Measurements from ENCODE around the gene TNIK.
A peak's percentile ranks its signal among the peaks of the same experiment; 100 is the strongest.

TNIK gene

DNA sequence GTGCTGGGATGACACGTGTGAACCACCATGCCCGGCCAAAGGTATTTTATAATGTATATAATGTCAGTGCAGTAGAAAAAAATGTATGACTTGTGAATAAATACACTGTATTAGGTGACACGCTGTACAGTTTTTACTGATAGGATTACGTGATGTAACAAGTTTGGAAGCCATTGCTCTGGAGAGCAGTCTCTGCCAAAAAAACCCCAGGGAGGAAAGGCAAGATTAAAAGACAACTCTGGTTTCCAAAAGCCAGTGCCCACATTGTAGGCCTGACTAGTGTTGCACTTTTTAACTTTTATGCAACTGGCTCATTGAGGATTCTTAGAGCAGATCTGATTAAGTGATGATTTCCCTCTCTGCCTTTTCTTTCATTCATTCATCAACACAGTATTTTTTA, 371.7 kb downstream of the TNIK start:
- DNase-seq (ENCODE audit: low read depth), result no peak

DNA sequence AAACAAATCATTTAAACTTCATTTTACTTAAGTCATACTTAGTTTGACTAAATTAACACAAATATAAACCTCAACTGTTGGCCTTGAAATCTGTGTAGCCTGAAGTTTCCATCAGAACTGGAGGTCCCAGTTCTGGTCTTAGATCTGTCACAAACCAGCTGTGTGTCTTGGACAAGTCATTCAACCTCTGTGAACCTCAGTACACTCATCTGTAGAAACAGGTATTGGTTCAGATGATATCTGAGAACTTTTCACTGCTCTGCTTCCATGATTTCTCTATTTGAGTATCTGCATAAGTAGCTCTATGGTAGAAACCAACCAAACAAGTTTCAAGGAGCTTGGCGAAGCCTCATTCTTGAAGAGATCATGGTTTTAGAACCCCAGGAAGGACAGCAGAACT, 373.3 kb downstream of the TNIK start:
- DNase-seq (ENCODE audit: low read depth), result no peak

DNA sequence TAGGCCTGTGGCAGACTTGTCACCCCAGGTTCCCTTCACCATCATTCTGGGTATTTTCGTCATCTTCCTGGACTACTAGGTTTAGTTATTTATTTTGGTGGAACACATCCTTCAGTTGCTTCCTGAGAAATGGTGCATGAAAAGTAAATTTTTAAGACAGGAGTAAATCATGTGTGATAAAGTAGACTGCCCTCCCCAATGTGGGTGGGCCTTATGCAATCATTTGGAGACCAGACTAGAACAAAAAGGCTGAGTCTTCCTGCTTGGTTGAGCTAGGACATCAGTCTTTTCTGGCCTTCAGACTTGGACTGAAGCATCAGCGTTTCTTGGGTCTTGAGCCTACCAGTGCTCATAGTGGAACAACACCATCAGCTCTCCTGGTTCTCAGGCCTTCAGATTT, 382.9 kb downstream of the TNIK start:
- no peak for DNase-seq (ENCODE audit: low read depth)

DNA sequence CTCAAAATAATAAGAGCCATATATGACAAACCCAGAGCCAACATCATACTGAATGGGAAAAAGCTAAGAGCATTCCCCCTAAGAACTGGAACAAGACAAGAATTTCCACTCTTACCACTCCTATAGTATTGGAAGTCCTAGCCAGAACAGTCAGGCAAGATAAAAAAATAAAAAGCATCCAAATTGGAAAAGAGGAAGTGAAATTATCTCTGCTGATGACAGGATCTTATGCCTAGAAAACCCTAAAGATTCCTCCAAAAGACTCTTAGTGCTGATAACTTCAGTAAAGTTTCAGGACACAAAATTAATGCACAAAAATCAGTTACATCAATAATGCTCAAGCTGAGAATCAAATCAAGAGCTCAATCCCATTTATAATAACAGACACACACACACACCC, 387.8 kb downstream of the TNIK start:
- no peak for DNase-seq (ENCODE audit: low read depth)

DNA sequence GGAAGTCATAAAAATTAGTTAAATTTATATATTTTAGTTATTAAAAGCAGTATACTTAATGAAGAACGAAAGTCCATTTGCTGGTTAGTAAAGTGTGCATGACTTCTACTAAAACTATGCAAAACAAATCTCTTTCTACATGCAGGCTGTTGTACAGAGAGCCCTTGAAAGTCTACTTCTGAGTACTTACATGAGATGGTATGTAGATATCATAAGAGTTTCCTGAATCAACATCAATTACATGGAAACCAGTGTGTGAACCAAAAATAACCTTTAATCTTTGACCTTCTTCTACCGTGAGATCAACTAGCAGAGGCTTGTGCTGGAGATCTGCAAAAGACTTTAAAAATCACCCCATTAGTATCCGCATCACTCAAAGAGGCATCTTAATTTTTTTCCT, 391.5 kb downstream of the TNIK start:
- DNase-seq (ENCODE audit: low read depth), result no peak

DNA sequence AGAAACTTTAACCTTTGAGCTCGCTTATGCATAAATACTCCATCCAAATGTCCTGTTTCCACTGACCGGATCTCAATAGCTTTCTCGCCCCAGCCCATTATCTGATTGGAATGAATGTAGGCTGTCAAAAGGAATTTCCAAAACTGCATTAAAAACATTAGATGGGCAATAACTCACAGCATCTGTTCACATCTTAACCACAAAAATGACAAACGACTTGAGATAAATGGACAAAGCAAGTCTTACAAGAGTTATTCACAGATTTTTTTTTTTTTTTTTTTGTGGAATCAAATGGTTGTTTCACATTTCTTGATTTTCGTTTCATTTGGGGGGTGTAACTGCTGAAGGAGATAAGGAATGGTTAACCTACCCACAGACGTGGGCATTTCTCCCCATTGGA, 394.0 kb downstream of the TNIK start:
- DNase-seq (ENCODE audit: low read depth), result no peak

DNA sequence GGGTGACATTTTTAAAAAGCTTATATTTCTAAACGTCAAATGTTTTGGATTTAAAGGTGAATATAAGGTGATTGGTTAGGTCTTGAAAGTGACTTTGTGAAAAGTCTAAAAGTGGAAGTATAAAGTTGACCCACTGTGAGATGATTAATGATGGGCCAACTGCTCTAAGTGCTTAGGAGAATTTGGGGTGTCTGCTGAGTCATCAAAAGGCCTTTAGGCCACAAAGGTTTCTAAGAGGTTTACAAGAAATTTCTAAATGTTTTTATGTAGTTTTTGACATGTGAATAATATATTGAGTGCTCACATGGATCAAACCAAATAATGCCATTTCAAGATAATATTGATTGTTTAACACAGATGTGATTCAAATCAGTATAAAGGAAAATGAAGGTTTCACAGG, 394.5 kb downstream of the TNIK start:
- DNase-seq (ENCODE audit: low read depth), result no peak

DNA sequence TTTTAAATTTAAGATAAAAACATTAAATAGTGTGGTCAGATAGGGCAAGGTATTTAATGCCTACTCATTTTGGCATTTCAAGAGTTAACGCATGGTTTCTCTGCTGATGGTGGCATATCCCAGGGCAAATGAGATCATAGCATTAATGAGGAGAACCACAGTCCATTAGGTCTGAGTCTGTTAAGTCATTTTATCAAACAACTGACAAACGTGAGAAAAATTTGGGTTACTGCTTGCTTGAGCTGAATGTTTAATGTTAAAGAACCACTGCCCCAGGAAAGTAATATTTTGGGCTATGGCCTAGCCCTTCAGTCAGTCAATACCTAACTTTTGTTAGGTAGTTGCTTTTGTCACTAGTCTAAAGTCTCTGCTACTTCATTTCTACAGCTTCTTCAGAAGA, 395.7 kb downstream of the TNIK start:
- no peak for DNase-seq (ENCODE audit: low read depth)

DNA sequence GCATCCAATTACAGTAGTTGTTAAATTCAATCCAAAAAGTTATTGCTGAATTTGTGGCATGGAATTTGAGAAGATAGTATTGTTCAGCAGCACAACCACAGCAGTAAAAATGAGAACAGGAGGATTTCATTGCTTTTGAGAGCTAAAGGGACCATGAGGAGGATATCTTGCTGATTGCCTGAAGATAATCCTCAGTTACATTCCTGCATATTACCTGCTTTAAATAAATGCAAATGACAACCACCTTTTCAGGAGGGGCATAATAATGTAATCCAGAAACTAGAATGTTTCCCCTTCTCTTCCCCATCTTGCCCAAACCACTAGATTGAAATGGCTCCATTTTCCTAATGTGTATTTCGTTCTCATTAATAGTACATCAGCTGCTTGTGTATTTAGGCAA, 398.5 kb downstream of the TNIK start:
- DNase-seq (ENCODE audit: low read depth), result no peak

DNA sequence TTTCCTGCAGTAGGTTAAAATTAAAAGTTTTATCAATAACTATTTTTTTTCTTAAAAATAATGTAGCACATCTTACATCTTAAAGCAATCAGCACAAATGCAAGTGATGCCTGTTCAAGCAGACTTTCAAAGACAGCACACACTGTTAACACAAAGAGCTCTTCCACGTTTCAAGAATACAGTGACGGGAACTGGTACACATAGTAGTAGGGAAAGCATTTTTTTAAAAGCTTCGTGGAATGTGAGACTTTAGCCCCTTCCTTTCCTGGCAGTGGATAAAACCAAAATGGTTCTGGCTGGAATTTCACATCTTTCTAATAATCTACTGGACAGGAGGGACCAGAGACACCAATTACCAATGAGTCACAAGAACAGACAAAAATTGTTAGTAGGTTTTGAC, 400.2 kb downstream of the TNIK start:
- DNase-seq (ENCODE audit: low read depth), result no peak

DNA sequence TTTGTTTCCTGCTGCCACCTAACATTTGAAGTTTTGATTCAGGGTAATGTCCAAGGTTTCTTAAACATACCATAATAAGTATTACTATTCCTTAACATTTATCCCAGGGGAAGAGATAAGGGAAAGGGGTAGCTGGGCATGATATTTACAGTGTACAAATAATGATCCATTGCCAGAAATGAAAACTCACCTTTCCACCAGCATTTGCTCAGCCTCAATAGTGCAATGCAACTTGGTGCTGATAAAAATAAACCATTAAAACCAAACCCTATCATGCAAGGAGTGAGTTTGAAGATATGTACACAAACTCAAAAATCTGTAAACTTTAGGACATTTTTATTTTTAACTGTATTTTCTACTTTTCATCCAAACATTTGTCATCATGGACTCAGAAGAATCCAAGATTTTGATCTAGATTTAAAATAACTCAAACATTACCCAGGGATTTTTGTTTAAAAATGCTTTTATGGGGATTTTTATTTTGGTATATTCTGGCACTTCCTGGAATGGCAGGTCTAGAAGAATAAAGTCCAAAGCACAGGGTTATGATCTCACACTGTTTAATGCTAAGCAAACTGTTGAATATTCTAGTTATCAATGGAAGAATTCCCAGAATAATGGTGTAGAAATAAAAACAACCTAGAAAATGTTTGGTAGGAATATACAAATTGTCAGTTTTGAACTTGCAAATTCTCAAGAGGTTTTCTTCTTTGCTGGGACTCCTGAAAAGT, 401.2 kb downstream of the TNIK start:
- DNase-seq (ENCODE audit: low read depth), result no peak

DNA sequence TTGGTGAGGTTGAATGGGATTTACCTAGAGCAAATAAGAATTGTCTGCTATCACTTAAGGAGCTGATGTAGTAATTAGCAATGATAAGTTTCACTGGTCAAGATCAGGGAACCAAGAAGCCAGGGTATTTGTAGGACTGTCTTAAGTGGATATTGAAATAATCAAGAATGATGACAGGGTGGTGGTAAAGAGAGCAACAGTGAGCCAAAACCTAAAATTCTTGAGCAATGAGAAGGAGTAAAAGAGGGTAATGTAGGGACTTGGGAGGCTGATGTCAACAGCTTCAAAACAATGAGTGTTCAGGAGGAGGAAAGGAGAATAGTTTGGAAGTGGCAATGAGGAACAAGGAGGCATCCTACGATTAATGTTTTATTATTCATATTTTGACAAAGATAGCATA, 402.1 kb downstream of the TNIK start:
- no peak for DNase-seq (ENCODE audit: low read depth)

DNA sequence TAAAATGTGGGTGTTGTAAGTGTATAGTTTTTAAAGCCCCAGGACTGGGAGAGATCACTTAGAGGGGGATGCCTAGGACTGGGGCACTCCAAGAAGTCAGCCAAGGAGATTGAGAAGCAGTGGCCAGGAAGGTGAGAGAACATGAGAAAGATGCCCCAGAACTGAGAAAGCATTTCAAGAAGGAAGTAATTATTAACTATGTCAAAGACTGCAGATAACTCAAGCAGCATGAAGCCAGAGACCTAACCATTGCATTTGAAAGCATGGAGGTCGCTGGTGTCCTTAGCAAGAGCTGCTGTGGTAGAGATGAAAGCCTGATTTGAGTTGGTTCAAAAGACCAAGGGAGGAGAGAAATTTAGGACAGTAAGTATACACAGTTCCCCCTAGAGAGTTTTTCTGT, 403.1 kb downstream of the TNIK start:
- no peak for DNase-seq (ENCODE audit: low read depth)

DNA sequence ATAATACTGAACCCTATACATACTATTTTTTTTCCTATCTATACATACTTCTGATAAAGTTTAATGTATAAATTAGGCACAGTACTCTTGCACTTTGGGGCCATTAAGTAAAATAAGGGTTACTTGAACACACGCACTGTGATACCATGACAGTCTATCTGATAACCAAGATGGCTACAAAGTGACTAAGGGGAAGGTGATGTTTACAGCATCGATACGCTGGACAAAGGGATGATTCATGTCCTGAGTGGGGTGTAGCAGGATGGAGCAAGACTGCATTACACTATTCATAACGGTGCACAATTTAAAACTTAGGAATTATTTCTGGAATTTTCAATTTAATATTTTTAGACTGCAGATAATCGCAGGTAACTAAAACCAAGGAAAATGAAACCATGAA, 403.7 kb downstream of the TNIK start:
- DNase-seq (ENCODE audit: low read depth), result no peak

DNA sequence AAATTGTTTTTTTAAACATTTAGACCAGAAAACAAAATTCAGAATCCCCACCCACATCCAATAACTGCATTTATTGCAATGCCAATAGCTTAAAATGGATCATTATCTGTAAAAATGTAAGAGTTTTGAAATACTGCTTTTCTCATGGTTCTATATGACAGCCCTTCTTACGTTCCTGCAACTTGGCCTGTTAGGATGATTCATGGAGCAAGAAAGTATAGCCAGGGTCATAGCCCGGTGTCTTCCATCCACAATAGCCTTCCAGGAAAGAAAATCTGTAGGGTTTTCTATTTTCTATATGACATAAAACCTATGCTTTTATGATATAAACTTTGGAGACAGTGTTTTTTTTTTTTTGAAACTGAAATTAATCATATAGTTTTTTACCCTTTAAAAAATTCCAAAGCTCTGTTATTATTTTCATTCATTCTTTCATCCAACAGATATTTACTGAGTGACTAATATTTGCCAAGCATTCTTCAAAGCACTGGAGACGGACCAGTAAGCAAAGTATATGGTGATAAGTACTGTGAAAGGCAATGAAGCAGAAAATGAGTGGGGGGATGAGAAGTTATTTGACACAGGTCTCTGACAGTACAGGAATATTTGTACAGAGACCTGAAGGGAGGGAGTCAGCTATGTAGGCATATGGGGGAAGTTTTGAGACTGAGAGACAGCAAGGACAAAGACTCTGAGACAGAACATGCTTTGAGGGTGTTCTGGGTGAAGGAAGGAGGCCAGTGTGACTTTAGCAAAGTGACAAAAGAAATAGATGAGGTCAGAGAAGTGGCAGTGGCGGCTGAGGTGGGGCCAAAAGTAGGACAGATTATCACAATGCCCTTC, 404.6 kb downstream of the TNIK start:
- no peak for DNase-seq (ENCODE audit: low read depth)

DNA sequence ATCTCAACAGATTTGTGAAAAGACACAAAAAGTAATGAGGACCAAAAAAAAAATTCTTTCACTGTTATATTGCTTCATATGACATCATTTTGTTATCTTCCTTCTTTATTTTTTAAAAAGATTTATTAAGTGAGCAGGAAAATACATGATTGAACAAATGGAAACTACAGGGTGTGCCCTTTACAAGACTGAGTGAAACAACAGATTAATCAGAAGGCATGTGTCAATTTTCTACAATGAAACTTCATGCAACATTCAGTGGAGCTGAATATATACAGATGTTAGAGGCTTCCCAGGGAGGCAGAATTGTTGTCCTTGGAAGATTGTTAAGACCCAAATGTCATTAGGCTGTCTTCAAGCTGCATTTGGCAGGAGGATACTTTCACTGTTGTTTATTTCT, 405.3 kb downstream of the TNIK start:
- no peak for DNase-seq (ENCODE audit: low read depth)

DNA sequence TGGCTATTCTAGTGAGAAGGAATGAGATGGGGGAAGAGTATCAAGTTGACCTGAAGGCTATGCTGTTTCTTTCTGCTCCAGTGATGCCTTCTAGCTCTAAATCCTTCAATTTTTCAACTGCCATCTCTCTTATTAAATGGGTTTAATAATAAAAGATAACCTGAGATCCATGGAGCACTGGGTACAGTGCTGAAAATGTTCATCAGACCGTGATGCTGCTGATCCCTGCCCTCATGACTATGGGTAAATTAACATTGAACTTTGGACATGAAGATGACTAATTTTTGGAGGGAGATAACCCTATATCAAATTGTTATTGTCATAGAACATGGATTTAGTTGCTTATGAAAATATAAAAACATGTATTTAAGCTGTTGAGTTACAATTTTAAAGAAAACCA, 406.0 kb downstream of the TNIK start:
- DNase-seq (ENCODE audit: low read depth), result no peak

DNA sequence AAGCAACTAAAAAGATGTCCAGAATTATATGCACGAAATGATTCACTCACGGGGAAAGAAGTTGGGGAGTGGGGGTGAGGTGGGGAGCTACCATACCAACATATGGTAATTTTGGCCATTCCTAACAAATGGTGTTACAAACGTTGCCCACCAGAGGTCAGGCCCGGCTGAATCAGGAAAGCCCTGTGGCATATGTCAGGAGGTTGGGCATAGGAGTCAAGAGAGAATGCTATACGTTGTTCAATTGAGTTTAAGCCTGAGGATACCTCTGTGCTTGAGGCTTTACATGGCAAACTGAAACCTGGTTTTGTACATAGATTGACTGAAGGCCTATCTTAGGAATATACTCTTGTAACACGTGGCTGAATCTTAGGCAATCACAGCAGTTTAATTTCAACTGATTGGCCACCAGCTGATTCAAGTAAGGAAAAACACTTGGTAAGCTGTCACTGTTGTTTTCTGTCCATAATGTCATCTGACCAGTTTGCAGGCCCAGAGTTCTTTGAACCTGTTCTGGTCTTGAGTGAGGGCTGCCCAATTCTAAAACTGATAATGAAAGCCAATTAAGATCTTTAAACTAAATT, 410.3 kb downstream of the TNIK start:
- DNase-seq (ENCODE audit: low read depth), result peak; percentile 13

DNA sequence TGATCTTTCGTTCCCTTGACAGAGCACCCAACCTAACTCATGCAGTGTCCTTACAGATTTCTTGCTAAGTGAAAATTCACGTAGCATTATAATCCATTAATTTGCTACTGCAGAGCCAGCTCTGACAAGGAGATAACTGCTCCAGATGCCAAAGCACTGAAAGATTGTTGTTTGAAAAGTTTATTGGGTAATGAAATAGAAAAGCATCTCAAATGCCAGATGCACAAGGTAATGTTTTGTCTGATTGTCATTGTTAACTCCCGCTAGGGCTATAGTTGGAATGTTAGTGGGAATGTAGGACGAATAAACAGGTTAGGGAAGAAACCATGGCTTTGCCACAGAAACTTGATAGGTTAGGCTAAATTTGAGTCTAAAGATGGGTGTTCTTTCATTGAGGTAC, 413.4 kb downstream of the TNIK start:
- no peak for DNase-seq (ENCODE audit: low read depth)

DNA sequence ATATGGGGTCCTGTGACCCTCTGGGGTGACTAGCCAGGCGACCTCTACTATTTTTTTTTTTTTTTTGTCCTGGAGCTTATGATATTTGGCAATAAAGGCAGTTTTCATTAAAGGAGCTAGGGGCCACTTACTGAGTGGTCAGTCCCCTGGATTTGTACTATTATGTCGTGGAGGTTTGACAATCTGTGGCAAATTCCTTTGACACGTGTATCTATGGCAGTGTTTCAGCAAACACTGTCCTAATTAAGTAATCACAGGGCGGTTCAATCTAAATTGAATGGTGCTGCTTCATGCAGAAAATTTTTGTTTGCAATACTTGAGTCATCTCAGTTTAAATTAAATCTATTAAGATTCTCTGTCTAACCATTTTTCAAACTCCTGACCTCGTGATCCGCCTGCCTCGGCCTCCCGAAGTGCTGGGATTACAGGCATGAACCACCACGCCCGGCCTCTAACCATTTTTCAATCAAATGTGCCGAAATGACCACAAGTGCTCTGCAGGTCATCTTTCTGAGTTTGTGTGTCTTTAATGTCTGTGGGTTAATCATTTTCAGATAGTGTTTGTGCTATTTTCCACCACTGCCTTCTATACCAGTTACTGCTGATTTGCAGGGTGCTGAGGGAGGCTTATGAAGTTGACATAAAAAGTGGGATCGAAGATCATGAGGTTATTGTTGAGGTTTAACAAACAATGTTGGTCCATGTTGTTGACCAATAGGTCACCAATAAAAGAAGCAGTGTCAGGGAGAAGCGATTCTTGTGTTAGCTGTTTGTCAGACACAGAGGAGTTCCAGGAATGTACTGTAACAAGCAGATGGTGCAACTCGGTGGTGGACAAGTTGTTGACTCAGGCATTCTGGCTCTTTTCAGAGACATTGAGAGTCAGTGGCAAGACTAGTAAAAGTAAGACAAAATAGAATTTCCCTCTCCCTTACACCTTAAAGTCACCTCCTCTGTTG, 415.1 kb downstream of the TNIK start:
- no peak for DNase-seq (ENCODE audit: low read depth)

DNA sequence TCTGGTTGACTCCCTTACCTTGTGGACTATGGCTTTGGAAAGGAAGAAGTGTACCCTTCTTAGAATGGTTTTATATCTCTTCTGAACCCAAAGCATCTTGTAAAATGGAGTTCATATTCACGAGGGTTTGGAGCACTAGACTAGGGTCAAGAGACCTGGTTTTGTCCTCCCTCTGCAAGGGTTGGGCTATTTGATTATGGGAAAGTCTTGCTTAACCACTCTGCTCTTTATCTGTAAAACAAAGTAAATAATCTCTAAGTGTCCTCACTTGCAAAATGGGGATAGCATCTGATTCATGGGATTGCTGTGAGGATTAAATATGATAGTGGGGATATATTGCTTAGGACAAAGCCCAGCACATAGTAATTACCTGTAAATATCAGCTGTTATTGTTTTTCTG, 415.8 kb downstream of the TNIK start:
- no peak for DNase-seq (ENCODE audit: low read depth)

DNA sequence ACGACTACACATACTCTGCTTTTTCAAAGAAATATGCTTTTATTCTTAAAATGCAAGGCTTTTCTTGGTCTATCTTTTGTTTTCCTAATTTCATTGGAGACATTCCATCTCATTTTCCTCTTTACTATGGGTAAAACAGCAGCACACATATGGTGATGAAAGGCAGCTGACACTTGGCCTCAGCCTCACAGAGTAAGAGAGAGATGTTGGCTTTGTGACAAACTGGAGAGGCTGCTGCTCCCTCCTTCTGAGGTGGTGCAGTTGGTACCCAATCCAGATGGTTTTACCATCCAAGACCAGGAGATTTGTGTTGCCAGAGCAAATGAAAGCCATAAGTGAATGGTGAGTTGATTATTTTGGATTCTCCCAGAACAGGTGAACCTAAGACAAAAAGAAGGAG, 420.5 kb downstream of the TNIK start:
- DNase-seq (ENCODE audit: low read depth), result no peak
